ENCODE measurements around the gene RTF2.

GRCh38 chr20:56518126-56518525 is 49.7 kb downstream of the RTF2 start:
- TF ChIP-seq CTCF (IDR thresholded peaks at IDR 0.05) (no peak), POLR2A (IDR thresholded peaks at IDR 0.05) (no peak)

All from tibial nerve (tissue), 3 donors.